H1 (cell line): ENCODE results near the gene ARHGEF40. TPM values are rescaled to one million over a fixed set of nuclear protein-coding genes. Genes with fewer than 3 reads are reported as not detected.
A peak's percentile ranks its signal among the peaks of the same experiment; 100 is the strongest.

Experiments used
- CBX5 ChIP-seq: fragments of 300-800, 300-1000 bp; sonication (generic); IDR thresholded peaks from 2 replicates; pipeline ENCODE4 v1.7.1; 2016; ENCODE audit warnings: antibody characterized with exemption, low read length, low read depth
- CEBPB ChIP-seq: IDR thresholded peaks from 2 replicates; pipeline ENCODE4 v1.6.1; 2012; ENCODE audit warnings: low read depth, low read length
- CHD2 ChIP-seq: IDR thresholded peaks from 2 replicates; pipeline ENCODE4 v1.6.1; 2012; ENCODE audit warnings: low read length, improper control_type of control experiment
- CTBP2 ChIP-seq: IDR thresholded peaks from 2 replicates; pipeline ENCODE4 v1.7.0; 2011; ENCODE audit warnings: borderline replicate concordance, mild to moderate bottlenecking, moderate library complexity, mixed read lengths, low read length; ENCODE audit not compliant: insufficient read depth, insufficient read length
- FOSL1 ChIP-seq: IDR thresholded peaks from 2 replicates; pipeline ENCODE4 v1.6.1; 2011; ENCODE audit warnings: mild to moderate bottlenecking, low read depth, low read length, moderate library complexity; ENCODE audit not compliant: insufficient read depth
- GTF2F1 ChIP-seq: IDR thresholded peaks from 2 replicates; pipeline ENCODE4 v1.6.1; 2012; ENCODE audit warnings: low read depth, low read length, improper control_type of control experiment, borderline replicate concordance
- JUN ChIP-seq: IDR thresholded peaks from 2 replicates; pipeline ENCODE4 v1.6.1; 2011; ENCODE audit warnings: low read depth, mild to moderate bottlenecking, improper control_type of control experiment, low read length
- KDM1A ChIP-seq: fragments of 200-600, 300-600 bp; sonication (generic); IDR thresholded peaks from 2 replicates; pipeline ENCODE4 v1.7.1; 2016; ENCODE audit warnings: mild to moderate bottlenecking, low read length, borderline replicate concordance
- MAX ChIP-seq: IDR thresholded peaks from 2 replicates; pipeline ENCODE4 v1.6.1; 2012; ENCODE audit warnings: inconsistent platforms
- PHF8 ChIP-seq: fragments of 200-600 bp; sonication (generic); conservative IDR thresholded peaks from 2 replicates; pipeline ENCODE4 v1.7.1; 2012; ENCODE audit warnings: low read depth, mild to moderate bottlenecking, inconsistent platforms, low read length, moderate library complexity
- POLR2AphosphoS5 ChIP-seq: IDR thresholded peaks from 2 replicates; pipeline ENCODE4 v1.6.1; 2011; ENCODE audit warnings: low read depth, low read length
- RAD21 ChIP-seq, 2 experiments: IDR thresholded peaks in 1 of 2; conservative IDR thresholded peaks in 1 of 2; 2 replicates each; pipeline ENCODE4 v1.6.1; 2011; ENCODE audit warnings: low read depth in 2 of 2, low read length in 2 of 2, improper control_type of control experiment in 1 of 2, inconsistent platforms in 1 of 2, mild to moderate bottlenecking in 1 of 2, moderate library complexity in 1 of 2
- RXRA ChIP-seq: IDR thresholded peaks from 2 replicates; pipeline ENCODE4 v1.6.1; 2011; ENCODE audit warnings: low read depth, mild to moderate bottlenecking, low read length, moderate library complexity; ENCODE audit not compliant: insufficient read depth
- SUZ12 ChIP-seq: fragments of 200-600 bp; sonication (generic); IDR thresholded peaks from 2 replicates; pipeline ENCODE4 v1.6.1; 2012; ENCODE audit warnings: mild to moderate bottlenecking, inconsistent platforms, low read length, moderate library complexity, mixed read lengths
- TBP ChIP-seq: IDR thresholded peaks from 2 replicates; pipeline ENCODE4 v1.6.1; 2011; ENCODE audit warnings: low read depth, low read length, improper control_type of control experiment
- TEAD4 ChIP-seq: IDR thresholded peaks from 2 replicates; pipeline ENCODE4 v1.6.1; 2012; ENCODE audit warnings: low read depth, low read length, inconsistent platforms, mixed read lengths
- ZNF274 ChIP-seq: IDR thresholded peaks from 2 replicates; pipeline ENCODE4 v1.7.0; 2012; ENCODE audit warnings: low read length, borderline replicate concordance; ENCODE audit errors: extremely low read depth
- polyA plus RNA-seq, 7 experiments: library from polyadenylated mRNA; depleted of rRNA in 3 of 7; stranded (reverse) in 5 of 7; unstranded in 2 of 7; fragments of >200 nt in 5 of 7; fragments of 200-250 nt in 2 of 7; gene quantifications; 1 replicate in 5 of 7; 2 replicates in 1 of 7; 4 replicates in 1 of 7; pipeline versions ENCODE4 v1.2.1 to v1.2.3, GENCODE V29; 2011 to 2013; ENCODE audit warnings: missing spikeins in 2 of 7, mixed read lengths in 2 of 7
- total RNA-seq: library from RNA; stranded (reverse); fragmentation: NEBNext Ultra II Directional; extraction: Animal tissue kit (Norgen Biotek cat#: 25700); gene quantifications from 2 replicates; pipeline ENCODE4 v1.2.1, GENCODE V29; 2021
- TF ChIP-seq, protein P1 (sequence below): IDR thresholded peaks from 2 replicates; pipeline ENCODE4 v1.6.1; 2012; ENCODE audit warnings: inconsistent platforms
- TF ChIP-seq, protein P2 (sequence below): IDR thresholded peaks from 2 replicates; pipeline ENCODE4 v1.6.1; 2011; ENCODE audit warnings: low read depth, mild to moderate bottlenecking, low read length; ENCODE audit not compliant: insufficient read depth
- TF ChIP-seq, protein P3 (sequence below): IDR thresholded peaks from 2 replicates; pipeline ENCODE4 v1.6.1; 2012; ENCODE audit warnings: low read length, inconsistent platforms

ARHGEF40 gene
- total and polyA plus RNA-seq, 2 of the 8 experiments (the other 6 are each of a cell fraction or from before 2014, with no cell fraction given): 53.1 to 101 TPM

DNA sequence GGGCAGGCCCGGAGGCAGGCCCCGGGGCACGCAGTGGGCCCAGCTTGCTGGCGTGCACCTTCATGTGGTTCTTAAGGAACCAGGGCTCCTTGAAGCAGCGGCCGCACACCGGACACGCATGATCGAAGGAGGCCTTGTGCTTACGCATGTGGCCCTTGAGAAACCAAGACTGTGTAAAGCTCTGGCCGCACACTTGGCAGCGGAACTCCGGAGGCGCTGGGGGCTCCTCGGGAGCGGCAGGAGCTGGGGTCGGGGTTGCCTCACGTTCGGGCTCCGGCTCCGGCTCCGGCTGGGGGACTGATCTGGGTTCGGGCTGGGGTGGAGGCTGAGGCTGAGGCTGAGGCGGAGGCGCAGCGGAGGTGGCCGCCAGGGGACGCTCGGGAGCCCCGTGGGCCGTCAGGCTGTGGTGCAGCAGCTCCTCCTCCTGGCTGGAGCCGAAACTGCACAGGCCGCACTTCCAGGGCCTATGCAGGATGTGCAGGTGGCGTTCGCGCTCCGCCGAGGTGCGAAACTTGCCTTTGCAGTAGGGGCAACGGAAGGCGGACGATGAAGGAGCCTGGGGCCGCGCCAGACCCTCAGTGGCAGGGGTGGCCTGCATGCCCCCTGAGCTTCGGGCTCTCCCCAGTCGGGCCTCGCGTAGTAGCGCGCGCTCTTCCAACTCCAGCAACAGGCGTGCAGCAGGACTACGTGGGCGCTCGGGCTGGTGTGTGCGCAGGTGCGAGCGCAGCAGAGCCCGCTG, 22.3 kb downstream of the ARHGEF40 start (continued):
- TF ChIP-seq, protein P1, sequence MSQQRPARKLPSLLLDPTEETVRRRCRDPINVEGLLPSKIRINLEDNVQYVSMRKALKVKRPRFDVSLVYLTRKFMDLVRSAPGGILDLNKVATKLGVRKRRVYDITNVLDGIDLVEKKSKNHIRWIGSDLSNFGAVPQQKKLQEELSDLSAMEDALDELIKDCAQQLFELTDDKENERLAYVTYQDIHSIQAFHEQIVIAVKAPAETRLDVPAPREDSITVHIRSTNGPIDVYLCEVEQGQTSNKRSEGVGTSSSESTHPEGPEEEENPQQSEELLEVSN: peak; percentile 73; the same call in 1 of the 2 replicates
- TF ChIP-seq ZNF274: no peak
- no peak for TF ChIP-seq CTBP2
- no peak for TF ChIP-seq PHF8
- TF ChIP-seq, protein P2, sequence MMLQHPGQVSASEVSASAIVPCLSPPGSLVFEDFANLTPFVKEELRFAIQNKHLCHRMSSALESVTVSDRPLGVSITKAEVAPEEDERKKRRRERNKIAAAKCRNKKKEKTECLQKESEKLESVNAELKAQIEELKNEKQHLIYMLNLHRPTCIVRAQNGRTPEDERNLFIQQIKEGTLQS: peak; percentile 85
- TF ChIP-seq JUN: no peak
- TF ChIP-seq RXRA: 0 out of 2 replicates have a peak, but pooled peaks have one; percentile 26
- no peak for TF ChIP-seq CBX5
- TF ChIP-seq TBP: no peak
- peak; percentile 87 to 92 for TF ChIP-seq RAD21 (IDR thresholded peaks at IDR 0.05 in 1 of 2, conservative IDR thresholded peaks at IDR 0.05 in 1 of 2; ENCODE audit: low read depth in 2 of 2, low read length in 2 of 2)
- TF ChIP-seq POLR2AphosphoS5: peak; percentile 95
- TF ChIP-seq CHD2: peak; percentile 68
- peak; percentile 90 for TF ChIP-seq MAX
- peak; percentile 69; the same call in 1 of the 2 replicates for TF ChIP-seq GTF2F1
- TF ChIP-seq TEAD4: no peak
- TF ChIP-seq CEBPB: no peak
- TF ChIP-seq KDM1A: no peak
- TF ChIP-seq, protein P3, sequence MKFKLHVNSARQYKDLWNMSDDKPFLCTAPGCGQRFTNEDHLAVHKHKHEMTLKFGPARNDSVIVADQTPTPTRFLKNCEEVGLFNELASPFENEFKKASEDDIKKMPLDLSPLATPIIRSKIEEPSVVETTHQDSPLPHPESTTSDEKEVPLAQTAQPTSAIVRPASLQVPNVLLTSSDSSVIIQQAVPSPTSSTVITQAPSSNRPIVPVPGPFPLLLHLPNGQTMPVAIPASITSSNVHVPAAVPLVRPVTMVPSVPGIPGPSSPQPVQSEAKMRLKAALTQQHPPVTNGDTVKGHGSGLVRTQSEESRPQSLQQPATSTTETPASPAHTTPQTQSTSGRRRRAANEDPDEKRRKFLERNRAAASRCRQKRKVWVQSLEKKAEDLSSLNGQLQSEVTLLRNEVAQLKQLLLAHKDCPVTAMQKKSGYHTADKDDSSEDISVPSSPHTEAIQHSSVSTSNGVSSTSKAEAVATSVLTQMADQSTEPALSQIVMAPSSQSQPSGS: no peak
- TF ChIP-seq SUZ12: no peak
- 0 out of 2 replicates have a peak, but pooled peaks have one; percentile 4 for TF ChIP-seq FOSL1
